Astrocyte (in vitro differentiated cells and primary cell): ENCODE data around the gene MGAT5. TPM values are rescaled to one million over a fixed set of nuclear protein-coding genes. Genes with fewer than 3 reads are reported as not detected.

ENCODE experiments used
- DNase-seq: peaks from one replicate; pipeline ENCODE4 v3.0.0-alpha.2; 2010; ENCODE audit warnings: low read depth
- FAIRE-seq: peaks from 2 replicates; lab custom pipeline; 2011; peaks lifted over from hg19 to GRCh38; lab: Jason Lieb, UNC
- H2AFZ ChIP-seq: 2 replicates; pipeline ENCODE4 v1.6.0; 2012; ENCODE audit warnings: low read depth, low read length, inconsistent platforms
- H3K27ac ChIP-seq: 2 replicates; pipeline ENCODE4 v1.5.1; 2011; ENCODE audit warnings: low read depth, low read length, inconsistent platforms
- H3K27me3 ChIP-seq: 2 replicates; pipeline ENCODE4 v1.6.0; 2011; ENCODE audit warnings: low read length, inconsistent platforms; ENCODE audit not compliant: insufficient read depth
- H3K36me3 ChIP-seq: 2 replicates; pipeline ENCODE4 v1.5.1; 2011; ENCODE audit warnings: low read length, inconsistent platforms; ENCODE audit not compliant: insufficient read depth
- H3K4me1 ChIP-seq: 2 replicates; pipeline ENCODE4 v1.5.1; 2011; ENCODE audit warnings: low read length, inconsistent platforms; ENCODE audit not compliant: insufficient read depth
- H3K4me2 ChIP-seq: 2 replicates; pipeline ENCODE4 v1.6.0; 2012; ENCODE audit warnings: low read length, inconsistent platforms
- H3K4me3 ChIP-seq: 2 replicates; pipeline ENCODE4 v1.5.1; 2011; ENCODE audit warnings: low read depth, mild to moderate bottlenecking, low read length, inconsistent platforms; ENCODE audit not compliant: insufficient read depth
- H3K79me2 ChIP-seq: 2 replicates; pipeline ENCODE4 v1.6.0; 2012; ENCODE audit warnings: mild to moderate bottlenecking, low read length, inconsistent platforms; ENCODE audit not compliant: insufficient read depth
- H3K9ac ChIP-seq: 2 replicates; pipeline ENCODE4 v1.6.0; 2012; ENCODE audit warnings: mild to moderate bottlenecking, low read length, inconsistent platforms
- H3K9me3 ChIP-seq: 2 replicates; pipeline ENCODE4 v1.5.1; 2012; ENCODE audit warnings: low read depth, mild to moderate bottlenecking, low read length, inconsistent platforms; ENCODE audit not compliant: insufficient read depth
- H4K20me1 ChIP-seq: 2 replicates; pipeline ENCODE4 v1.6.0; 2012; ENCODE audit warnings: low read length, inconsistent platforms; ENCODE audit not compliant: insufficient read depth
- H3K27ac Mint-ChIP-seq: one replicate; pipeline ENCODE4 v1.8.0; 2021; ENCODE audit warnings: mild to moderate bottlenecking, mixed read lengths; ENCODE audit not compliant: unreplicated experiment
- H3K27me3 Mint-ChIP-seq: one replicate; pipeline ENCODE4 v1.8.0; 2021; ENCODE audit warnings: low read depth, mixed read lengths; ENCODE audit not compliant: unreplicated experiment
- H3K36me3 Mint-ChIP-seq: one replicate; pipeline ENCODE4 v1.8.0; 2021; ENCODE audit warnings: low read depth, mixed read lengths; ENCODE audit not compliant: unreplicated experiment
- H3K4me1 Mint-ChIP-seq: one replicate; pipeline ENCODE4 v1.8.0; 2021; ENCODE audit warnings: low read depth, mixed read lengths; ENCODE audit not compliant: unreplicated experiment
- H3K4me3 Mint-ChIP-seq: one replicate; pipeline ENCODE4 v1.8.0; 2021; ENCODE audit warnings: mild to moderate bottlenecking, moderate library complexity, mixed read lengths; ENCODE audit not compliant: unreplicated experiment
- H3K9me3 Mint-ChIP-seq: one replicate; pipeline ENCODE4 v1.8.0; 2021; ENCODE audit warnings: mild to moderate bottlenecking, mixed read lengths; ENCODE audit not compliant: unreplicated experiment
- EZH2 ChIP-seq: IDR thresholded peaks from 2 replicates; pipeline ENCODE4 v1.6.1; 2012; ENCODE audit warnings: mild to moderate bottlenecking, low read length, inconsistent platforms; ENCODE audit not compliant: insufficient read depth
- total RNA-seq: library from RNA; stranded (reverse); gene quantifications from 2 replicates; pipeline ENCODE4 v1.2.1, GENCODE V29; 2021
- TF ChIP-seq, protein P1 (sequence below): IDR thresholded peaks from 2 replicates; pipeline ENCODE4 v1.5.1; 2011; ENCODE audit warnings: low read depth, mild to moderate bottlenecking, inconsistent platforms, low read length, moderate library complexity; ENCODE audit not compliant: insufficient read depth

Gene MGAT5
- total RNA-seq, 1 donor from 2014 or later = 80.2 TPM

DNA sequence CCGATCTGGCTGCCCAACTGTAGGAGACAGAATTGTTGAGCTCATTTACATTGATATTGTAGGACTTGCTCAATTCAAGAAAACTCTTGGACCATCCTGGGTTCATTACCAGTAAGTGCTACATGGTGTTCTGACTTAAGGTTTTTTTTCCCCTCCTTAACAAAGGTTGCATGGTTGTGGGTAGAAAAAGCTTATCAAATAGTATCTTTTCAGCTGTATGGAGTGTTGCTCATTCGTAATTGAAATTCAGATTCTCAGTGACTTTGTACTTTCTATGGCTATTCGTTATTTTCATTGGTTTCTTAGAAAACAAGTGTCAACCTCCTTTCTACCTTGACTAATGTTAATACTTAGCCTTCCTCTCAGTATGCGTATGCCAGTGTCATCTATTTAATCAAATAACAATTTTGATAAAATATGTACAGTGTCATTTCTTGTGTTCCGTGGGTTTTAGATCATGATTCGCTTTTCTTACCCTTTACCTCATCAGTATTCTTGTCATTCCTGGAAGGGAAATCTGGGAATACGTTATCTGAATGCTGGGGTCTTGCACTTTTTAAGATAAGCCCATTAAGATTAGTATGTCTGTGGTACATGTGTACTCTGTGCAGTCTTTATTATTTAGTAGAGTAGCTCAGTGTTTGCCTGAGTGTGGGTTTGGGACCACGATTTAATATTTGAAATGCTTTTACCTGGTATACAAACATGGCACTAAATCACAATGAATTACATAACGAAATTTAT is 91.3 kb downstream of the MGAT5 start:
- Mint-ChIP-seq H3K36me3 (peaks cover 7% of the 10 kb centered on the region), H3K4me3 (no peak overlapping the region), H3K4me1 (peaks cover 8% of the 10 kb centered on the region), H3K27ac (no peak overlapping the region), H3K9me3 (no peaks in the 10 kb centered on the region), H3K27me3 (no peaks in the 10 kb centered on the region)
- no peak for TF ChIP-seq EZH2
- TF ChIP-seq, protein P1, sequence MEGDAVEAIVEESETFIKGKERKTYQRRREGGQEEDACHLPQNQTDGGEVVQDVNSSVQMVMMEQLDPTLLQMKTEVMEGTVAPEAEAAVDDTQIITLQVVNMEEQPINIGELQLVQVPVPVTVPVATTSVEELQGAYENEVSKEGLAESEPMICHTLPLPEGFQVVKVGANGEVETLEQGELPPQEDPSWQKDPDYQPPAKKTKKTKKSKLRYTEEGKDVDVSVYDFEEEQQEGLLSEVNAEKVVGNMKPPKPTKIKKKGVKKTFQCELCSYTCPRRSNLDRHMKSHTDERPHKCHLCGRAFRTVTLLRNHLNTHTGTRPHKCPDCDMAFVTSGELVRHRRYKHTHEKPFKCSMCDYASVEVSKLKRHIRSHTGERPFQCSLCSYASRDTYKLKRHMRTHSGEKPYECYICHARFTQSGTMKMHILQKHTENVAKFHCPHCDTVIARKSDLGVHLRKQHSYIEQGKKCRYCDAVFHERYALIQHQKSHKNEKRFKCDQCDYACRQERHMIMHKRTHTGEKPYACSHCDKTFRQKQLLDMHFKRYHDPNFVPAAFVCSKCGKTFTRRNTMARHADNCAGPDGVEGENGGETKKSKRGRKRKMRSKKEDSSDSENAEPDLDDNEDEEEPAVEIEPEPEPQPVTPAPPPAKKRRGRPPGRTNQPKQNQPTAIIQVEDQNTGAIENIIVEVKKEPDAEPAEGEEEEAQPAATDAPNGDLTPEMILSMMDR = no peak
- FAIRE-seq (no peak), DNase-seq (no peak)
- Histone ChIP-seq H3K9ac (no peak overlapping the region), H3K9me3 (no peaks in the 10 kb centered on the region), H3K27me3 (no peaks in the 10 kb centered on the region), H3K27ac (no peak overlapping the region), H3K4me3 (no peak overlapping the region), H3K79me2 (no peaks in the 10 kb centered on the region), H3K4me2 (no peak overlapping the region), H4K20me1 (no peaks in the 10 kb centered on the region), H3K36me3 (no peaks in the 10 kb centered on the region), H3K4me1 (peaks cover 5% of the 10 kb centered on the region), H2AFZ (no peak overlapping the region)

- H4K20me1 ChIP-seq = no peaks in the 10 kb centered on the region
- no peaks in the 10 kb centered on the region for H3K9me3 ChIP-seq
- Mint-ChIP-seq H3K4me3 (no peak overlapping the region), H3K9me3 (no peaks in the 10 kb centered on the region), H3K4me1 (peaks cover 8% of the 10 kb centered on the region), H3K27me3 (no peaks in the 10 kb centered on the region), H3K36me3 (peaks cover 11% of the 10 kb centered on the region), H3K27ac (no peak overlapping the region)
- H3K36me3 ChIP-seq = no peaks in the 10 kb centered on the region
- H3K4me3 ChIP-seq = no peak overlapping the region
- H3K79me2 ChIP-seq = no peaks in the 10 kb centered on the region
- FAIRE-seq = no peak
- no peak overlapping the region for H3K4me2 ChIP-seq
- no peak overlapping the region for H3K27ac ChIP-seq
- no peak for DNase-seq
- no peak for TF ChIP-seq EZH2
- TF ChIP-seq, protein P1 = no peak
- no peaks in the 10 kb centered on the region for H3K27me3 ChIP-seq
- H2AFZ ChIP-seq = no peak overlapping the region
- peaks cover 5% of the 10 kb centered on the region for H3K4me1 ChIP-seq
- no peak overlapping the region for H3K9ac ChIP-seq
These were observed 92.3 kb downstream of the MGAT5 start for GRCh38 chr2:134346141-134346540.

- no peaks in the 10 kb centered on the region for H3K9me3 ChIP-seq
- H4K20me1 ChIP-seq = no peaks in the 10 kb centered on the region
- peak overlapping the region; percentile 51 for H3K4me2 ChIP-seq
- no peak overlapping the region for H2AFZ ChIP-seq
- no peaks in the 10 kb centered on the region for H3K79me2 ChIP-seq
- no peak overlapping the region for H3K4me3 ChIP-seq
- Mint-ChIP-seq H3K9me3 (no peaks in the 10 kb centered on the region), H3K36me3 (peaks cover 10% of the 10 kb centered on the region), H3K4me1 (peaks cover 8% of the 10 kb centered on the region), H3K4me3 (no peak overlapping the region), H3K27me3 (no peaks in the 10 kb centered on the region), H3K27ac (no peak overlapping the region)
- H3K9ac ChIP-seq = peak overlapping the region; percentile 19
- H3K36me3 ChIP-seq = no peaks in the 10 kb centered on the region
- FAIRE-seq (no peak), DNase-seq (no peak)
- no peak for TF ChIP-seq EZH2
- TF ChIP-seq, protein P1 = no peak
- H3K27me3 ChIP-seq = no peaks in the 10 kb centered on the region
- H3K4me1 ChIP-seq = peaks cover 5% of the 10 kb centered on the region
- peak overlapping the region; percentile 58 for H3K27ac ChIP-seq
These were observed 93.9 kb downstream of the MGAT5 start for GRCh38 chr2:134347756-134348155.
